Renal cortical epithelial cell (primary cell): ENCODE data around the gene DPP7. TPM values are rescaled to one million over a fixed set of nuclear protein-coding genes. Genes with fewer than 3 reads are reported as not detected.
"Not testable (repeated sequence)": the region's sequence is repeated elsewhere in the genome, so short reads cannot be mapped to it uniquely, and the experiment has no call there.

Source experiments
- DNase-seq: peaks from one replicate; pipeline ENCODE4 v3.0.0-alpha.2; 2011; ENCODE audit warnings: low read depth
- total RNA-seq: library from RNA; depleted of rRNA; stranded (reverse); fragments of >200 nt; gene quantifications from 2 replicates; pipeline ENCODE4 v1.2.3, GENCODE V29; 2014

The DPP7 gene
- total RNA-seq, 1 donor from 2014 or later: 42.3 TPM

- peak; percentile 78 for DNase-seq
These were observed 15.1 kb upstream of the DPP7 start for GRCh38 chr9:137129456-137130175.

- DNase-seq: peak; percentile 11
These were observed 14.4 kb upstream of the DPP7 start for GRCh38 chr9:137128862-137129455.

- DNase-seq: no peak
These were observed 13.8 kb upstream of the DPP7 start for GRCh38 chr9:137128158-137128861.

GRCh38 chr9:137127301-137128157, 13.0 kb upstream of the DPP7 start:
- no peak for DNase-seq

- DNase-seq: no peak
These were observed 12.3 kb upstream of the DPP7 start for GRCh38 chr9:137126786-137127185.

GRCh38 chr9:137123952-137124462, 9.5 kb upstream of the DPP7 start:
- DNase-seq: not testable (repeated sequence)

- no peak for DNase-seq
These were observed 8.9 kb upstream of the DPP7 start for GRCh38 chr9:137123468-137123837.

GRCh38 chr9:137122796-137123467, 8.4 kb upstream of the DPP7 start:
- not testable (repeated sequence) for DNase-seq

- DNase-seq: not testable (repeated sequence)
These were observed 7.6 kb upstream of the DPP7 start for GRCh38 chr9:137121927-137122795.

GRCh38 chr9:137118092-137118603, 3.6 kb upstream of the DPP7 start:
- not testable (repeated sequence) for DNase-seq

GRCh38 chr9:137117269-137117731, 2.8 kb upstream of the DPP7 start:
- no peak for DNase-seq

GRCh38 chr9:137116728-137117127, 2.2 kb upstream of the DPP7 start:
- no peak for DNase-seq

GRCh38 chr9:137116027-137116507, 1.5 kb upstream of the DPP7 start:
- no peak for DNase-seq

- DNase-seq: no peak
These were observed 977 bp upstream of the DPP7 start for GRCh38 chr9:137115394-137116026.

- DNase-seq: no peak
These were observed 317 bp downstream of the DPP7 start for GRCh38 chr9:137114220-137114612.

GRCh38 chr9:137113385-137114159, 961 bp downstream of the DPP7 start:
- DNase-seq: no peak

GRCh38 chr9:137112564-137113384, 1.8 kb downstream of the DPP7 start:
- DNase-seq: no peak
